ENCODE measurements around the gene GIPC3.

The GIPC3 gene

DNA sequence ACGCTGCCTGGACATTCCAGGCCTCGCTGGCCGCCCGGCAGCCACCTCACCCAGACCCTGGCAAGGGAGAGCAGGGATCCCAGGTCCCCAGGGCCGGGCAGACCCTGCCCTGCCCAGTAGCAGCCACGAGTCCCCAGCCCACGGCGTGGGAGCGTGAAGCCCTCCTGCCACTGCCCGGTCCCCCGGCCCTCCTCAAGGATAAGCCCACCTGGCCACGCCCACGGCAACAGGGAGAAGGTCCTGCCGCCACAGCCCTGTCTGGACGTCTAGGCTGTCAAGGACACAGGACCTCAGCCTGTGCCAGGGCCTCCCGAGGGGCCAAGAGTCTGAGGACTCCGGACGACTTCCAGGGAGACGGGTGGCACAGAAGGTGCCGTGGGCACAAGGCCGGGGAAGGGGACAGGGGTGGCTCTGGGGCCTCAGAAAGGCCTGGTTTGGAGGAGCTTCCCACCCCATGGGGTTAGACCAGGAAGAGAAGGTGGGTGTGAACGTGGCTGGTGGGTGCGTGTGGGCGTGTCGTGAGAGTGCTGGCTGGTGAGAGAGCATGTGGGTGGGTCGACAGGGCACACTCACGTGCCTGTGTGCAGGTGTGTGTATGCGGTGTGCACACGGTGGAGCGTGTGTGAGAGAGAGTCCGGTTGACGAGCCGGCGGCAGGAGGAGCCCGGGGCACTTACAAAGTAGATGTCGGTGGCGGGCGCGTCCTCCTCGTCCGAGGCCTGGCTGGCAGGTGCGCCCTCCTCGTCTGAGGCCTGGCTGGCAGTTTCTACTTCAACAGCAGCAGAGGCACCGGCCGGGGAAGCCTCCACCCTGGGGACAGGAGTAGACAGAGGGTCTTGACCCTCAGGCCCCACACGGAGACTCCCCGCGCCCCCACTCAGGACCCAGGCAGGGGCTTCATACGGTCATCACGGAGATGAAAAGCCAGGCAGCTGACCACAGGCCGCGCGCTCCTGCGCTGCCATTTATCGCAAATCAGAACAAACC, 53.2 kb downstream of the GIPC3 start:
- DNase-seq = no peak

DNA sequence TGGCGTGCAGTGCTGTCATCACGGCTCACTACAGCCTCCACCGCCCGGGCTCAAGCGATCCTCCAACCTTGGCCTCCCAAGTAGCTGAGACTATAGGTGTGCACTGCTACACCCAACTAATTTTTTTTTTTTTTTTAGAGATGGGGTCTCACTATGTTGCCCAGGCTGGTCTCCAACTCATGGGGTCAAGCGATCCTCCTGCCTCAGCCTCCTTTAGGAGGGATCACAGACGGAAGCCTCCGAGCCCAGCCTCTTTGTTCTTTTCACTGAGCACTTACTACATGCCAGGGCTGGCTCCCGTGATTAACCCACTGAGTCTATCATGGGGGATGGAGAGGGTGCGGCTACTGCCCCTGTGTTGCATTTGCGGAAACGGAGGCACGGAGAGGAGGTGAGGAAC, 54.2 kb downstream of the GIPC3 start:
- no peak for DNase-seq

DNA sequence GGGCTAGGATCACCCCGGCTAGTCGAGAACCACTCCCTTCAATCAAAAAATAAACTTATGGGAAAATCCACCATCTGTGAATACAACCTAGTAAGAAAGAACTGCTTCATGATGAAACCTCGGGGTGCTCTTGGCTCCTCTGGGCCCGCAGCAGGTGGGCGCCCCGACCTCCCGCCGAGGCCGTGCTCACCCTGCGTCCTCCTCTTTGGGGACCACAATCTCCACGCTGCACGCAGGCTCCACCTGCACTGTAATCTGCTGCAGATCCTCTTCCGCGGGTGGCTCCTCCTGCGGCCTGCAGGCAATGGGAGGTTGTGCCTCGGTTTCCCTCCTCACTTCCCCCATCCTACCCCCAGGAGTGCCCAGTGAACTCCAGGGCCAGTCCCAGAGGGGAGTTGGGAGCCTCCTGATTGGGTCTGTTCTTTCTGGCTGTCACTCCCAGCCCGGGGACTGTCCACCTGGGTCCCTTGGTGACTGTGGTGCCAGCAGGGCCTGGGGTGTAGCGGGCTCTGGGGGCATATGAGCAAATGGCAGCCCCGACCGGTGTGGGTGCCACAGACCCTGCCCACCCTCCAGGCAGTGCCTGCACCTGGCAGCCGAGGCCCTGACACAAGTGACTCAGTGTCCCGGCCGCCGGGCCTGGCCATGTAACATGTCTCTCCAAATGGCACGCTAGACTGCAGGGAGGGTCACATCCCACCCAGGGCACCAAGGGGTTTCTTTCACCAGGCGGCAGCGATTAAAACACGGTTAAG, 56.4 kb downstream of the GIPC3 start:
- no peak for DNase-seq

DNA sequence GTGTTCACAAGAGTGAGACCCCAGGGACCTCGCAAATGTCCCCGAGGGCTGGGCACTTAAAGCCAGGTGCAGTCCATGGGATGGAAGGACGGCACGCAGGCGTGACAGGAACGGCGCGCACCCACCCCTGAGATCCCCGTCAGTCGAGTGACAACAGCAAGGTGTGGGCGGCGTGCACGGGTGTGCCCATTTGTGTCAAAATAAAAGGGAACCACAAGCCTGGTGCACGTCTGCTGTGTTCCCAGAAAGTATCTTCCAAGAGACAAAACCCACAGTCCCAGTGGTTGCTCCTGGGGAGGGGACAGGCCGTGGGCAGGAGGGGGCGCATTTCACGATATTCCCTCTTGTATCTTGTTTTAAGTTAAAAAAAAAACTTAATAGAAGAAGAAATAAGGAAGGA, 57.0 kb downstream of the GIPC3 start:
- DNase-seq = no peak
